IPS-15b (cell line): Measurements from ENCODE around the gene NUP42.
"Not testable (repeated sequence)": the region's sequence is repeated elsewhere in the genome, so short reads cannot be mapped to it uniquely, and the experiment has no call there.

Source experiments
- H3K27me3 ChIP-seq: one replicate; pipeline ENCODE4 v1.6.1; 2013; ENCODE audit warnings: low read length; ENCODE audit not compliant: control insufficient read depth, insufficient read depth
- H3K36me3 ChIP-seq: one replicate; pipeline ENCODE4 v1.6.1; 2013; ENCODE audit warnings: low read length; ENCODE audit not compliant: control insufficient read depth, insufficient read depth
- H3K4me1 ChIP-seq: one replicate; pipeline ENCODE4 v1.6.1; 2013; ENCODE audit warnings: mild to moderate bottlenecking, low read length; ENCODE audit not compliant: control insufficient read depth, insufficient read depth
- H3K4me3 ChIP-seq: one replicate; pipeline ENCODE4 v1.5.1; 2013; ENCODE audit warnings: low read depth, low read length
- H3K9ac ChIP-seq: one replicate; pipeline ENCODE4 v1.6.1; 2013; ENCODE audit warnings: low read depth, mild to moderate bottlenecking, low read length
- H3K9me3 ChIP-seq: one replicate; pipeline ENCODE4 v1.6.1; 2013; ENCODE audit warnings: mild to moderate bottlenecking, low read length; ENCODE audit not compliant: control insufficient read depth, insufficient read depth

Gene NUP42

DNA sequence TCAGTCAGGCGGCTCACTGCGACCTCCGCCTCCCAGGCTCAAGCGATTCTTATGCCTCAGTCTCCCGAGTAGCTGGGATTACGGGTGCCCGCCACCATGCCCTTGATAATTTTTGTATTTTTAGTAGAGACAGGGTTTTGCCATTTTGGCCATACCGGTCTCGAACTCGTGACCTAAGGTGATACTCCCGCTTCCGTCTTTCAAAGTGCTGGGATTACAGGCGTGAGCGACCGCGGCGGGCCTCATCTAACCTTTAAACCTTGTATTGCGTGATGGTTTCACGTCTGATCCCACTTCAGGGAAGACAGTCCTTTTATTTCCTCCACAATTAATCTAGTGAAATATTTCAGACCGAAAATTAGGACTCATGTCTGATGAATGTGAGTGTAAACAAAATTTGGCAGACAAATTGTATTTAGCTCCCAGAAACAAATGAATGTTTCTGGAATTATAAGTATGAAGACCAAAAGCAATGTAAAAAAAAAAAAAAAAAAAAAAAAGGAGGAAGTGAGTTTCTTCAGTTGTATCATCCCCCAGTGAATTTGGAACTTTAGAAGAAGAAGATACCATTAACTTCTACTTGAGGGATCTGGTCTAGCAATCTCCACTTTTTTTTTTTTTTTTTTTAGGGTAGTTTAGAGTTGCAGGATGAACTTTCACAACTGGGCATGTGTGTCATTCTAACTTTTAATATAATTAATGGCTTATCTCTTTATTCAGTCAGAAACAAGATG lies 1.6 kb downstream of the NUP42 start:
- no peaks in the 10 kb centered on the region for H3K9me3 ChIP-seq
- H3K36me3 ChIP-seq, result peaks cover 4% of the 10 kb centered on the region
- no peaks in the 10 kb centered on the region for H3K27me3 ChIP-seq
- H3K4me1 ChIP-seq, result no peaks in the 10 kb centered on the region
- no peak overlapping the region for H3K9ac ChIP-seq
- peak overlapping the region; percentile 98 for H3K4me3 ChIP-seq

DNA sequence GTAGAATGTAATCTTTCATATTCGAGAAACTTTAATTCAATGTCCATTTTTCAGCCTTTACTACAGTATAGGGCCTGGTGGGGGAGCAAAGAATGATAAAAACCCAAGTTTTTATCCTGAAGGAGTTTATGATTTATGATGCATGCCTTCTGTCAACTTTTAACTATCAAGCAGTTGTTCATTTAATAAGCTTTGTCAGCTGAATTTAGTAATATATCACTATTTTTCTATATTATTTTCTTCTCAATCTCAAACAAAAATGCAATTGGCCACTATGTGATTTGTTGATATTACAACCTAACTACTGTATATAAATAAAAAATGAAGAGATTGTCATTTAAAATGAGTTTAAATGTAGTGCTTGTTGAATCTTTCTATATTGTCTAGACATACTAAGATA lies 2.4 kb downstream of the NUP42 start:
- no peaks in the 10 kb centered on the region for H3K4me1 ChIP-seq
- no peaks in the 10 kb centered on the region for H3K27me3 ChIP-seq
- H3K9ac ChIP-seq, result no peak overlapping the region
- no peak overlapping the region for H3K4me3 ChIP-seq
- peaks cover 4% of the 10 kb centered on the region for H3K36me3 ChIP-seq
- no peaks in the 10 kb centered on the region for H3K9me3 ChIP-seq

DNA sequence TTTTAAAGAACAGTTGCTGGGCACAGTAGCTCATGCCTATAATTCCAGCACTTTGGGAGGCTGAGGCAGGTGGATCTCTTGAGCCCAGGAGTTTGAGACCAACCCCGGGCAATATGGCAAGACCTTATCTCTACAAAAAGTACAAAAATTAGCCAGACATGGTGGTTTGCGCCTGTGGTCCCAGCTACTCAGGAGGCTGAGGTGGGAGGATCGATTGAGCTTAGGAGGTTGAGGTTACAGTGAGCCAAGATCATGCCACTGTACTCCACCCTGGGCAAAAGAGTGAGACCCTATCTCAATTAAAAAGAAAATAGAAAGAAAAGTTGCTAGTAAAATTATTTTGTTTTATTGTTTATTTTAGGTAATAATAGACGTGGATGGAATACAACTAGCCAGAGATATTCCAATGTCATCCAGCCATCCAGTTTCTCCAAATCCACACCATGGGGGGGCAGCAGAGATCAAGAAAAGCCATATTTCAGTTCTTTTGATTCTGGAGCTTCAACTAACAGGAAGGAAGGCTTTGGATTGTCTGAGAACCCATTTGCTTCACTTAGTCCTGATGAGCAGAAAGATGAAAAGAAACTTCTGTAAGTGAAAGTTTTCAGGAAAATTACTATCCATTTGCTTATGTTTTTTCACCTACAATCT lies 3.0 kb downstream of the NUP42 start:
- H3K9me3 ChIP-seq, result no peaks in the 10 kb centered on the region
- H3K27me3 ChIP-seq, result no peaks in the 10 kb centered on the region
- no peak overlapping the region for H3K4me3 ChIP-seq
- peaks cover 4% of the 10 kb centered on the region for H3K36me3 ChIP-seq
- no peaks in the 10 kb centered on the region for H3K4me1 ChIP-seq
- no peak overlapping the region for H3K9ac ChIP-seq

DNA sequence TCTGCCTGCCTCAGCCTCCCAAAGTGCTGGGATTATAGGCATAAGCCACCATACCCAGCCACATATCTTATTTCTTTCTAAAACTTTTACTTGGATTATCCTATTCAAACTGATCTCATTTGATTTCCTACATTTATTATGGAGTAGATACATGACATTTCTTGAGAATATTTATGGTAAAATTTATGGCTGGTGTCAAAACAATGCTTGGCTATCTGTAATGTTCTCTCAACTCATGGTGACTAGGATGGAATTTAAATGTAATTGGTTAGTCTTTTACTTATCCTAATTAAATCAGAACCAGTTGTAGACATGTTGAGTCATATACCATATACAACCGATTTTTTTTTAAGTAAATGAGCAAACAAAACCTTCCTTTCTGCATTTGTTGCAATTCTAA lies 4.1 kb downstream of the NUP42 start:
- H3K4me3 ChIP-seq, result no peak overlapping the region
- H3K27me3 ChIP-seq, result no peaks in the 10 kb centered on the region
- H3K36me3 ChIP-seq, result peaks cover 4% of the 10 kb centered on the region
- no peaks in the 10 kb centered on the region for H3K9me3 ChIP-seq
- H3K9ac ChIP-seq, result no peak overlapping the region
- no peaks in the 10 kb centered on the region for H3K4me1 ChIP-seq

DNA sequence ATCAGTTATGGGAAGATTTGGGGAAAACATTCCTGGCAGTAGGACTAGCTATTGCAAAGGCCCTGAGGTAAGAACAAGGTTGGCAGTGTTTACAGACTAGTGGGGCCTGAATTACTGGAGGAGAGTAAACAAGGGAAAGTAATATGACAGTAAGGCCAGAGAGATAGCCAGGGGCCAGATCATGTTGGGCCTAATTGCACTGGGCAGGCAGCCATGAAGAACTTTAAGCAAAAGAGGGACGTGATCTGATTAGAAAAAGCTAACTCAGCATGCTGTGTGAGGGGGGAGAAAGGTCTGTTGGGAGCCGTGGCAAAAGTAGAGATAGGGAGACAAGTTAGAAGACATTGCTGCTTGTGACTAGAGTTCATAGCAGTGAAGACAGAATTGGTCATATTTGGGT lies 9.2 kb downstream of the NUP42 start:
- no peaks in the 10 kb centered on the region for H3K27me3 ChIP-seq
- no peak overlapping the region for H3K9ac ChIP-seq
- H3K9me3 ChIP-seq, result no peaks in the 10 kb centered on the region
- H3K4me1 ChIP-seq, result no peaks in the 10 kb centered on the region
- no peak overlapping the region for H3K4me3 ChIP-seq
- peaks cover 12% of the 10 kb centered on the region for H3K36me3 ChIP-seq

DNA sequence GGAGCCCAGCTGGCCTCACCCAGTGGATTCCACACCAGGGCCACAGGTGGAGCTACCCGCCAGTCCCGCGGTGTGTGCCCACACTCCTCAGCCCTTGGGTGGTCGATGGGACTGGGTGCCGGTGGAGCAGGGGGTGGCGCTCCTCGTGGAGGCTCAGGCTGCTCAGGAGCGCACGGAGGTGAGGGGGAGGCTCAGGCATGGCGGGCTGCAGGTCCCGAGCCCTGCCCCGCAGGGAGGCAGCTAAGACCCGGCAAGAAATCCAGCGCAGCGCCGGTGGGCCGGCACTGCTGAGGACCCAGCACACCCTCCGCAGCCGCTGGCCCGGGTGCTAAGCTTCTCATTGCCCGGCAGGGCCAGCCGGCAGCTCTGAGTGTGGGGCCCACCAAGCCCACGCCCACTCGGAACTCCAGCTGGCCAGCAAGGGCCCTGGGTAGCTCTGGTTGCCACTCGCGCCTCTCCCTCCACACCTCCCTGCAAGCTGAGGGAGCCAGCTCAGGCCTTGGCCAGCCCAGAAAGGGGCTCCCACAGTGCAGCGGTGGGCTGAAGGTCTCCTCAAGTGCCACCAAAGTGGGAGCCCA lies 11.9 kb downstream of the NUP42 start:
- H3K4me3 ChIP-seq, H3K4me1 ChIP-seq, H3K36me3 ChIP-seq, H3K9me3 ChIP-seq, H3K9ac ChIP-seq, H3K27me3 ChIP-seq: not testable (repeated sequence)

DNA sequence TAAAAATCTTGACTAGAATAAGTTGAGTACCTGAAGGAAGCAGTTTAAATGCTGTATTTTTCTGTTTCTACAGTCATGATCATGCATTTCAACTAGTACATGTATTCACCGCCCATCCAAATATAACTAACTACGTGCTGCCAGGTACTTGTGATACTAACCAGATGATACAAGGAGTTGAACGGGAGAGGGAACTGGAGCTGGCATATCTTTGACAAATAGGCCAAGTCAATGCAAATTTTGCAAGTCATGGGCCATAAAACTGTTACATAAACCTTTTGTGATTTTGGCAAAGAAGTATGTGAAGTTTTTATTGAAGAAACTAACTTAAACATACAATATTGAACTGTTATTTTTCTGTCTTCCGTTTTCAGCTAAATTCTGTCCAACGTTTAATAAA lies 14.5 kb downstream of the NUP42 start:
- H3K9me3 ChIP-seq, result no peaks in the 10 kb centered on the region
- H3K4me3 ChIP-seq, result no peak overlapping the region
- H3K36me3 ChIP-seq, result peaks cover 19% of the 10 kb centered on the region
- H3K9ac ChIP-seq, result no peak overlapping the region
- no peaks in the 10 kb centered on the region for H3K4me1 ChIP-seq
- H3K27me3 ChIP-seq, result no peaks in the 10 kb centered on the region

DNA sequence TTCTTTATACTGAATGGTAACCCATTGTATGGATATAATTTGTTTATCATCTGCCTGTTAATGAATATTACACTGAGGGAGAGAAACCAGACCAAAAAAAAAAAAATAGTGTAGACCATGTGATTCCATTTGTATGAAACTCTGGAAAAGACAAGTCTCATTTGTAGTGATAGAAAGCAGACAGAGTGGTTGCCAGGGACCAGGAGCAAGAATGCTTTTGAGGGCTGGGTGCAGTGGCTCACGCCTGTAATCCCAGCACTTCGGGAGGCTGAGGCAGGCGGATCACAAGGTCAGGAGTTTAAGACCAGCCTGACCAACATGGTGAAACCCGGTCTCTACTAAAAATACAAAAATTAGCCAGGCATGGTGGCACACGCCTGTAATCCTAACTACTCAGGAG lies 15.9 kb downstream of the NUP42 start:
- H3K4me3 ChIP-seq, H3K9me3 ChIP-seq, H3K9ac ChIP-seq, H3K27me3 ChIP-seq, H3K4me1 ChIP-seq: not testable (repeated sequence)
- peaks cover 14% of the 10 kb centered on the region for H3K36me3 ChIP-seq

DNA sequence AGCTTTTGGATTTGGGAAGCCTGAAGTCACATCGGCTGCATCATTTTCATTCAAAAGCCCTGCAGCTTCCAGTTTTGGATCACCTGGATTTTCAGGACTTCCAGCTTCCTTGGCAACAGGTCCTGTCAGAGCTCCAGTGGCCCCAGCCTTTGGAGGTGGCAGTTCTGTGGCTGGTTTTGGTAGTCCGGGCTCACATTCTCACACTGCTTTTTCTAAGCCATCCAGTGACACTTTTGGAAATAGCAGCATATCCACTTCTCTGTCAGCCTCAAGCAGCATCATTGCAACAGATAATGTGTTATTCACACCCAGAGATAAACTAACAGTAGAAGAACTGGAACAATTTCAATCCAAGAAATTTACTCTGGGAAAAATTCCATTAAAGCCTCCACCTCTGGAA lies 18.5 kb downstream of the NUP42 start:
- no peaks in the 10 kb centered on the region for H3K9me3 ChIP-seq
- H3K4me1 ChIP-seq, result no peaks in the 10 kb centered on the region
- H3K9ac ChIP-seq, result no peak overlapping the region
- no peak overlapping the region for H3K4me3 ChIP-seq
- H3K36me3 ChIP-seq, result peaks cover 11% of the 10 kb centered on the region
- no peaks in the 10 kb centered on the region for H3K27me3 ChIP-seq

DNA sequence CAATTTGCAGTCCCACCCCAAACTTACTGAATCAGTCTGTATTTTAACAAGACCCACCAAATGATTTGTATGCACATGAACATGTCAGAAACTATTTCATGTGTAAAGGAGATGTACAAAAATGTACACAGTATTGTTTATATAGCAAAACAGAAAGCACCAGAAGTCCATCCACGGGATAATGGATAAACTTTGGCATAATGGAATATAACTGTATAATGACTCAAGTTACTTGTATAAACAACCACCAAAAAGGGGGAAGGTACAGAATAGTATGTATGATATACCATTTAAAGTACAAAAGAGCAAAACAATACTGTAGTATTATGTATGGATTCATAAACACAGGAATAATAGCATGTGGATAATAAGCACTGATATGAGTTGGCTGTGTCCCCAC lies 22.4 kb downstream of the NUP42 start:
- Histone ChIP-seq H3K9me3 (no peaks in the 10 kb centered on the region), H3K4me1 (no peaks in the 10 kb centered on the region), H3K27me3 (no peaks in the 10 kb centered on the region), H3K9ac (no peak overlapping the region), H3K4me3 (no peak overlapping the region), H3K36me3 (peaks cover 11% of the 10 kb centered on the region)

DNA sequence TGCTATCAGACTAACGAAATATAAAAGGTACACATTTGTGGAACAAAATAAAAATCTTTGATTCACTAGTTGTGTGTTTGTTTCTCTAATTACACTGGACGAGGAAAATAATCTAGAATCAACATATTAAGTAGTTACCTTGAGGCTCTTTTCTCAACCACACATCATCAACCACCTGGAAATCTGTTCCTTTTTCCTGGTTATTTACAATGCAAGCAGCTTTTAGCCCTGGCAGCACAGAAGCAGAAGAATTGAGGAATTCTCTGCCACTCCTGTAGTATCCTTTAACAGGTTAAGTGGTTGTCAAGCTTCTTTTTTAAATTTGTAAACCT lies 23.7 kb downstream of the NUP42 start:
- Histone ChIP-seq H3K36me3 (peaks cover 1% of the 10 kb centered on the region), H3K4me3 (no peak overlapping the region), H3K9me3 (no peaks in the 10 kb centered on the region), H3K9ac (no peak overlapping the region), H3K4me1 (no peaks in the 10 kb centered on the region), H3K27me3 (no peaks in the 10 kb centered on the region)
